Activated CD8-positive, alpha-beta memory T cell treated with anti-CD3 and anti-CD28 coated beads, Interleukin-2, amount 50 U/mL, for 1 hour (primary cell): ENCODE data around the gene WFS1.

ENCODE experiments used
- DNase-seq: peaks from one replicate; pipeline ENCODE4 v3.0.0-alpha.2; 2020; ENCODE audit errors: extremely low read depth

WFS1 gene

GRCh38 chr4:6269616-6270511 is at the start of gene WFS1:
TSS of gene WFS1 (plus strand) at chr4:6269850. CDS start at chr4:6277456, 7,606 bp downstream.
- DNase-seq = peak; percentile 84

- DNase-seq = no peak
Measured at GRCh38 chr4:6221301-6221850, 48.3 kb upstream of the WFS1 start.

GRCh38 chr4:6221851-6222760 is 47.5 kb upstream of the WFS1 start:
- no peak for DNase-seq

GRCh38 chr4:6222761-6223292 is 46.8 kb upstream of the WFS1 start:
- DNase-seq = no peak

GRCh38 chr4:6224735-6225134 is 44.9 kb upstream of the WFS1 start:
- no peak for DNase-seq

GRCh38 chr4:6225469-6225868 is 44.2 kb upstream of the WFS1 start:
- no peak for DNase-seq

- DNase-seq = no peak
Measured at GRCh38 chr4:6226506-6226905, 43.1 kb upstream of the WFS1 start.

- DNase-seq = no peak
Measured at GRCh38 chr4:6227412-6228157, 42.1 kb upstream of the WFS1 start.

GRCh38 chr4:6228158-6229067 is 41.2 kb upstream of the WFS1 start:
- no peak for DNase-seq

- DNase-seq = no peak
Measured at GRCh38 chr4:6229095-6229494, 40.6 kb upstream of the WFS1 start.

- no peak for DNase-seq
Measured at GRCh38 chr4:6229671-6230501, 39.8 kb upstream of the WFS1 start.

- DNase-seq = no peak
Measured at GRCh38 chr4:6230502-6230785, 39.2 kb upstream of the WFS1 start.

- no peak for DNase-seq
Measured at GRCh38 chr4:6230827-6231662, 38.6 kb upstream of the WFS1 start.

- DNase-seq = no peak
Measured at GRCh38 chr4:6231663-6232165, 37.9 kb upstream of the WFS1 start.

- no peak for DNase-seq
Measured at GRCh38 chr4:6232836-6233785, 36.5 kb upstream of the WFS1 start.

GRCh38 chr4:6233929-6234328 is 35.7 kb upstream of the WFS1 start:
- no peak for DNase-seq

GRCh38 chr4:6235012-6235411 is 34.6 kb upstream of the WFS1 start:
- DNase-seq = no peak
